ENCODE measurements around the gene WNT11. TPM values are rescaled to one million over a fixed set of nuclear protein-coding genes. Genes with fewer than 3 reads are reported as not detected.
A peak's percentile ranks its signal among the peaks of the same experiment; 100 is the strongest.

The WNT11 gene
- total and polyA plus RNA-seq, 2 donors from 2014 or later, result 0.80 to 2.2 TPM

GRCh38 chr11:76217653-76218160, 11.4 kb upstream of the WNT11 start:
- no peaks in the 10 kb centered on the region for H3K4me1 ChIP-seq (ENCODE audit: control insufficient read depth in 2 of 3, insufficient read depth in 2 of 3, low read depth in 1 of 3, low read length in 3 of 3)
- H3K9me3 ChIP-seq (ENCODE audit: control insufficient read depth in 2 of 3, insufficient read depth in 1 of 3, low read length in 3 of 3), result no peaks in the 10 kb centered on the region
- no peak overlapping the region for H3K9ac ChIP-seq (ENCODE audit: low read length in 3 of 3)
- H3K36me3 ChIP-seq (ENCODE audit: control insufficient read depth in 2 of 3, insufficient read depth in 3 of 3, low read length in 3 of 3), result no peaks in the 10 kb centered on the region
- H3K4me3 ChIP-seq (ENCODE audit: low read length in 3 of 3), result no peak overlapping the region
- no peaks in the 10 kb centered on the region for H3K27me3 ChIP-seq (ENCODE audit: control insufficient read depth, insufficient read depth, low read length)
- intact Hi-C loops (cut with DNase I), result no loop called here
- FAIRE-seq (no peak), DNase-seq (peak in 1 of 5 donors; percentile 26)
- TF ChIP-seq CTCF (IDR thresholded peaks at IDR 0.05; ENCODE audit: borderline replicate concordance, extremely low read depth, insufficient read depth), result no peak
- H3K27ac ChIP-seq (ENCODE audit: low read depth in 2 of 2, low read length in 2 of 2), result no peak overlapping the region

- no peak for TF ChIP-seq CTCF (IDR thresholded peaks at IDR 0.05; ENCODE audit: borderline replicate concordance, extremely low read depth, insufficient read depth)
- FAIRE-seq (no peak), DNase-seq (peak in 4 of 5 donors; percentile 42 to 81 (median 53))
- no peaks in the 10 kb centered on the region for H3K4me1 ChIP-seq (ENCODE audit: control insufficient read depth in 2 of 3, insufficient read depth in 2 of 3, low read depth in 1 of 3, low read length in 3 of 3)
- H3K9ac ChIP-seq (ENCODE audit: low read length in 3 of 3), result no peak overlapping the region
- no peaks in the 10 kb centered on the region for H3K36me3 ChIP-seq (ENCODE audit: control insufficient read depth in 2 of 3, insufficient read depth in 3 of 3, low read length in 3 of 3)
- peaks cover 2% of the 10 kb centered on the region for H3K27me3 ChIP-seq (ENCODE audit: control insufficient read depth, insufficient read depth, low read length)
- intact Hi-C loops (cut with DNase I), result no loop called here
- H3K27ac ChIP-seq (ENCODE audit: low read depth in 2 of 2, low read length in 2 of 2), result no peak overlapping the region
- H3K4me3 ChIP-seq (ENCODE audit: low read length in 3 of 3), result no peak overlapping the region
- H3K9me3 ChIP-seq (ENCODE audit: control insufficient read depth in 2 of 3, insufficient read depth in 1 of 3, low read length in 3 of 3), result no peaks in the 10 kb centered on the region
Observed at GRCh38 chr11:76216536-76217325, 10.4 kb upstream of the WNT11 start.

GRCh38 chr11:76215941-76216340, 9.6 kb upstream of the WNT11 start:
- Histone ChIP-seq H3K9ac (ENCODE audit: low read length in 3 of 3) (no peak overlapping the region), H3K4me3 (ENCODE audit: low read length in 3 of 3) (no peak overlapping the region), H3K36me3 (ENCODE audit: control insufficient read depth in 2 of 3, insufficient read depth in 3 of 3, low read length in 3 of 3) (no peaks in the 10 kb centered on the region), H3K4me1 (ENCODE audit: control insufficient read depth in 2 of 3, insufficient read depth in 2 of 3, low read depth in 1 of 3, low read length in 3 of 3) (no peaks in the 10 kb centered on the region), H3K9me3 (ENCODE audit: control insufficient read depth in 2 of 3, insufficient read depth in 1 of 3, low read length in 3 of 3) (no peaks in the 10 kb centered on the region), H3K27ac (ENCODE audit: low read depth in 2 of 2, low read length in 2 of 2) (no peak overlapping the region), H3K27me3 (ENCODE audit: control insufficient read depth, insufficient read depth, low read length) (peaks cover 6% of the 10 kb centered on the region)
- peak in 1 of 5 donors; percentile 21 for DNase-seq
- intact Hi-C loops (cut with DNase I), result no loop called here
- TF ChIP-seq CTCF (IDR thresholded peaks at IDR 0.05; ENCODE audit: borderline replicate concordance, extremely low read depth, insufficient read depth), result no peak
- FAIRE-seq, result no peak
